HG03469 (cell line): ENCODE measurements around the gene HELT.

Experiments used
- ATAC-seq: cut with Tn5 transposase; IDR thresholded peaks from one replicate; pipeline ENCODE4 v1.9.1; 2021; ENCODE audit warnings: mild to moderate bottlenecking, moderate library complexity, moderate number of reproducible peaks; ENCODE audit not compliant: unreplicated experiment

HELT gene

DNA sequence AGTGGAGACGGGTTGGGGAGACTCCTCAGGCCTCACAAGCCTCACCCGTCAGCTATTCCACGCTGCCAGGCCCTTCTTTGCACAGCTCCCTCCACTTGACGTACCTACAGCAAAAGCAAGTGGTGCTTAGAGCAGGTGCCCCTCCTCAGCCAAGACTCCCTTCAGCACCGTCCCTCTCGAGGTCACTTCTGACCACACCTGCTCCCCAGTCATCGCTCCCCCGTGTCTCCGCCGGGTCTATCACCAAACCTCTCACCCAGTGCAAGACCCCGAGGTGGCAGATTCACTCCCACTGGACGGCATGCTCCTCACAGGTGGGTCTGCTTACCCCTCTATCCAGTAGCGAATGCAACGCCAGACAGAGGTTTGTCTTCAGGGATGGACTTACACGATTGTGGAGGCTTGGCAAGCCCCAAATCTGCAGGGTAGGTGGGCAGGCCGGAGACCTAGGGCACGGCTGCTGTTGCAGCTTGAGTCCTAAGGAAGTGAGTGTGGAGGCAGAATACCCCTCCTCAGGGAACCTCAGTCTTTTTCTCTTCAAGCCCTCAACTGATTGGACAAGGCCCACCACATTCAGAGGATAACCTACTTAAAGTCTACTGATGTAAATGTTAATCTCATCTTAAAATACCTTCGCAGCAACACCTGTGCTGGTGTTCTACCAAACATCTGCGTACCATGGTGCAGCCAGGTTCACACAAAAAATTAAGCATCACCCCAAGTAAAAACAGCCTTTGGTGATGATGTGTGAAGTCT lies 14.5 kb upstream of the HELT start:
- ATAC-seq: no peak

DNA sequence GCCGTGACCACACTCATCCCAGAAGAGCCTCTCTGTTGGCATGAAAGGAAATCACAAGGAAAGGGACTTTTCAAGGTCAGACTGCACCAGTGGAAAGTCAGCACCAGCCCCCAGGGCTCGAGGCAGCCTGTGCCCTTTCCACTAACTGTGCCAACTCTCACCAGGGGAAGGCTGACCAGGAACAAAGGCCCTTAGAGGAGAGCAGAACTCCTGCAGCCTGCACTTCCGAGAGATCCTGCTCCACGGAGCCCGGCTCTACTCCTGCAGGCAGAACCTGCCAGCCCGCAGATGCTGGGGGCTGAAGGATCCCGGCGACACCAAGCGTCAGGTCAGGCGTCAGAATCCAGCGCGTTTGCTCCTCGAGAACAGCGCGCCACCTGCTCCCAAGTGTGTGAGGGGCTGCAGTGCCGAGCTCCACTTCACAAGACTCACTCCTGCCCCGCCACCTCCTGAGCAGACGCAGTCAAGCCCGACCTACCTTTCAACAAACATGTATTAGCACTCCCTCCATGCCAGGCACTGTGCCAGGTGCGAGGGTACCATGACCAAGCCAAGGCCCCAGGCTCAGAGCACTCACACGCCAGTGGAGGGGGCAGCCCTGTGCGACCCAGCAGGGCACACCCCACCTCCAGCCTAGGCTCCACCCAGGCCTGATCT lies 13.6 kb upstream of the HELT start:
- no peak for ATAC-seq

- peak; percentile 76 for ATAC-seq
These were observed 13.0 kb upstream of the HELT start for GRCh38 chr4:185005219-185005819.

DNA sequence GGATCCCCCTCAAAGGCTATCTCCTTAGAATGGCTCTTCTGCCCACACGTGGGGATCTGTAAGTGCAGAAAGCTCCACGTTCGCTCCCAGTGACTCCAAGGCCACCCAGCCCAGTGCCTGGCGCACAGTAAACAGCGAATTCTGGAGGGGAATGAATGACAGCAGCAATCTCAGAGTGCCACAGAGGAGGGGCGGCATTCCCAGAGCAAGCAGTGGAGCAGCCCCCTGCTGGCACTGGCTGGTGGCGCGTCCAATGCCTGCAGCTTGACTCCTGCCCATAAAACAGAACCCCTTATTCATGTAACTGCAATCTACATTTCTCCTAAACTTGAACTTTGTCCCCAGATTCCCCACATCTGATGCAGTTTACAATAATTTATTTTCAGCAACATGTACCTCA lies 6.9 kb upstream of the HELT start:
- no peak for ATAC-seq

DNA sequence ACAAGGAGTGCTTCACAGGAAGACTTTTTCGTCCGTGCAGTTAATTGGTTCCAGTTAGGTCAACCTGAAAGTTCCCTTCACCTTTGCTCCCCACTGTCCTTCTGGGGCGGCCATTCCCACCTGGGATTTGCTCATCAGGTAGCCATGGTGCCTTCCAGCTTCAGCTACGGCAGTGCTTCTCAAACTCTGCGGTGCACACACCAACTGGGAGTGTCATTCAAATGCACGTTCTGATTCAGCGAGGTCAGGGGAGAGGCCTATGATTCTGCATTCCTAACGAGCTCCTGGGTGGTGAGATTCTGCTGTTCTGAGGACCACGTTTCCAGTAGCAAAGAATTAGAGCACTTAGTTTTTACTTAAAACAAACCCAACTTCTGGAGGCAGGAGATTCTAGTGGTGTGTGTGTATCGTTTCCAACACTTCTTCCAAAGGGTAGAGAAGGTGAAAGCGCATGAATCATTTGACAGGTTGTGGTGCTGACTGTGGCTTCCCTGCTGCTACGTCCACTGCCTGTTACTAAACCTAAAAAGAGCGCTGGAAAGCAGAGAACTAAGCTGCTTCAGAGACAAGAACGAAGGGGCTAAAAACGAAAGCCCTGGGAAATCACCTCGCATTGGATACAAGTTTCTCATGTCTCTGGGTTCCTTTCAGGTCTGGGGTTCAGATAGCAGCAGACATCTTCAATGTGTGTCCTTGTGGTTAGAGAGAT lies 4.7 kb upstream of the HELT start:
- ATAC-seq: no peak

DNA sequence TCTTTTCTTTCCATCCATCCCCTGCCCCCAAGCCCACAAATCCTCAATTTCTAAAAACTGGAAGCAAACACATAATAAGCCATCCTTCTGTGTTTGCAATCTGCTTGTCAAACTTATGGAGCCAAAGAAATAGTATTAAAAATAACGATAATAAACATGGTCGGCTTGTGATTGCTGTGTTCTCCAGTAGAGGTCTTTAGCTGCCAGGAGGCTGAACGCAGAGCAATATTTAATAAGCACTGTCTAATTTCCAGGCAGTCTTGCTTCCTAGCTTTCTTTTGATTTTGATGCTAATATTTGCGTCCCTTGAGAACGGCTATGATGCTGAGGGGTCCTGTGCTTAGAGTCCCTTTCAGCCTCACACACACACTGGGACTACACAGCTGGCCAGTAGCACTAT lies 3.2 kb upstream of the HELT start:
- ATAC-seq: no peak

- no peak for ATAC-seq
These were observed 2.0 kb upstream of the HELT start for GRCh38 chr4:185016101-185016940.

- ATAC-seq: no peak
These were observed 1.1 kb upstream of the HELT start for GRCh38 chr4:185016946-185017758.

DNA sequence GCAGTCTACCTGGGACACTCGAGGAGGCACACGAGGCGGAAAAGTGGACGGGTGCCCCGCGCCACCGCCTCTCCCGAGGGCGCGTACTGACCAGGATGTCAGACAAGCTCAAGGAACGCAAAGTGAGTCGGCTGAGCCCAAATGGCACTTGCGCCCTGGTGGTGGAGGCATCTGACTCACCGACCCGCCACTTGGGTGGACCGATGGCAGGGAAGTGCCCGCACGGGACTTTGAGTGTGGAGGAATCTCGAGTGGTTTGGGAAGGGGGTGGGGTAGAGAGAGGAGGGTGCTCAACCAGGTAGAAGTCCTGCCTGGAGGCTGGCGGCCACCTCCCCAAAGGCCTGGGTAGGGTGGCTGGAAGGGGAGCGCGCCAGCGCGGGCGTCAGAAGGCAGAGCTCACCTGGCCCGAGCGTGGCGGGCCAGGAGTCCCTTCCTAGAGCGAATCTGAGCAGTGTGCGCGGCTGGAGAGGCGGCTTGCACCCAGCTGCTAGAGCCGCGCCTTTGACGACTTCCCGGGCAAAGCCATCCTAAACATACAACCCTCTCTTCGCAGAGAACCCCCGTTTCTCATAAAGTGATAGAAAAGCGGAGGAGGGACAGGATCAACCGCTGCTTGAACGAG lies 655 bp downstream of the HELT start:
- ATAC-seq: no peak

DNA sequence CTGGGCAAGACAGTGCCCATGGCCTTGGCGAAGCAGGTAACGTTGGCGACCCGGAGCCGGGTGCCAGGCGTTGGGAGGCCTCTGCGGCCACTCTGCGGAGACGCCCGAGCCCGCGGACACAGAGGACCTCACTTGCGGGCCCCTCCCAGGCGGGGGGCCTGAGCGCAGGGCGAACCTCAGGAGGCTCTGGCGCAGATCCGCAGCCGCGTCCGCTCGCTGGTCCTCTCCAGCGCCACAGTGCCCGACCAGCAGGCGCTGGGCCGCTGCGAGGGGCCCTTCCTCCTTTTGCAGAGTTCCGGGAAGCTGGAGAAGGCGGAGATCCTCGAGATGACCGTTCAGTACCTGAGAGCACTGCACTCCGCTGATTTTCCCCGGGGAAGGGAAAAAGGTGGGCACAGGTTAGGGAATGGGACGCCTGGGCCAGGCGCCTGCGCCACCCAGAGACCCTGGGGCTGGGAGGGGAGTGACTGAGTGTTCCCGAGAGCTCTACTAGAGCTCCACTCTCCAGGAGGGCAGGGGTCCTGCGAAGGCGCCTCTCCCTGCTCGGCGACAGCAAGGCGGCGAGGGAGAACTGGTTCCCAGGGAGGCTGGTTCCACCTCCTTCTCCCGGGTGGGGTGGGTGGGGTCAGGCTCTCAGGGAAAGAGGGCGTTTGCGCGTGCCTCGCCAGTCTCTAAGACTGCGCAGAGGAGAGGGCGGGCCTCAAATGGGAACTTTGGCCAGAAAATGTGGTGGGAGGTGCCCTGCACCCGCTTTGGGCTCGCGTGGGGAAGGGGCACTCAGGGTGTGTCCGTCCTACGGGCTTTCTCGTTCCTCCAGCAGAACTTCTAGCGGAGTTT lies 1.4 kb downstream of the HELT start:
- no peak for ATAC-seq

DNA sequence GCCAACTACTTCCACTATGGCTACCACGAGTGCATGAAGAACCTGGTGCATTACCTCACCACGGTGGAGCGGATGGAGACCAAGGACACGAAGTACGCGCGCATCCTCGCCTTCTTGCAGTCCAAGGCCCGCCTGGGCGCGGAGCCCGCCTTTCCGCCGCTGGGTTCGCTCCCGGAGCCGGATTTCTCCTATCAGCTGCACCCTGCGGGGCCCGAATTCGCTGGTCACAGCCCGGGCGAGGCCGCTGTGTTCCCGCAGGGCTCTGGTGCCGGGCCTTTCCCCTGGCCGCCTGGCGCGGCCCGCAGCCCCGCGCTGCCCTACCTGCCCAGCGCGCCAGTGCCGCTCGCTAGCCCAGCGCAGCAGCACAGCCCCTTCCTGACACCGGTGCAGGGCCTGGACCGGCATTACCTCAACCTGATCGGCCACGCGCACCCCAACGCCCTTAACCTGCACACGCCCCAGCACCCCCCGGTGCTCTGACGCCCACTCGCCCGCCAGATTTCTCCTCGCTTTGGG lies 2.1 kb downstream of the HELT start:
- ATAC-seq: no peak

DNA sequence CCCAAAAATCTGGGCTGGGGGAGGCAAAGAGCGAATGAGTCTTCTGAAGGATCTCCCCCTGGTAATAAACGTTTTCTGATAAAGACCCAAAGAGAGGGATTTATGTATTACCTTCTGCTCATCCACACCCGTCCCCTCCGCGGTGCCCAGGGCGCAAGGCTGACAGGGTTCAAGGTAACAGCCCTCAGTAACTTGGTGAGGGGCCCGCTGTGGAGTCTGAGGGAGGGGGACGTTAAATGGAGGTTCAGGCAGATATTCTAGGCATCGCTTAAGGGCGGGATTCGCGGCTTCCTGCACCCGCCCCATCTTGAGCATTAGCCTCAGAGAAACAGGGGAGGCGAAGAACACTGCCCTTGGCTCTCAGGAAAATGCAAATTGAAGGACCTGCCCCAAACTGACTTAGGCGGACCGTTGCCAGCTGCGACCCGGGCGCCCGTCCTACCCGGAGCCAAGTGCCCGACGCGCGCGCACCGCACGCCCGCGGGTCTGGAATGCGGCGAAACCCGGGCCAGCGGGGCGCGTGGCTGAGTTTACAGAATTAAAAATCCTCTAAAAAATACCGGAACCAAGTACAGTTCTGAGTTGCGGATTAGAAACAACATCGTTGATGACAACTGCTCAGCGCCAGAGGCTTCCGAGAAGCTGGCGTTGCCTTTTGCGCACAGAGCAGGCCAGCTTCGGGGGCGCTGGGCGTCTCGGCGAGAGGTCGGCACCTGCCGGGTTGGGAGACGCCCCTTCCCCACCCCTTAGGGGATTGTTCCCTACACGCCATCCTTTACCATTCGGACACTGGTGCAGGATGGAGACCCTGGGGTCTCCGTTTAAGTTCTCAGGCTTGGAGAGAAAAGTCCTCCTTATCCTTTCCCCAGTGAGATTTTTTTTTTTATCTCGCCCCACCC lies 2.8 kb downstream of the HELT start:
- ATAC-seq: no peak

DNA sequence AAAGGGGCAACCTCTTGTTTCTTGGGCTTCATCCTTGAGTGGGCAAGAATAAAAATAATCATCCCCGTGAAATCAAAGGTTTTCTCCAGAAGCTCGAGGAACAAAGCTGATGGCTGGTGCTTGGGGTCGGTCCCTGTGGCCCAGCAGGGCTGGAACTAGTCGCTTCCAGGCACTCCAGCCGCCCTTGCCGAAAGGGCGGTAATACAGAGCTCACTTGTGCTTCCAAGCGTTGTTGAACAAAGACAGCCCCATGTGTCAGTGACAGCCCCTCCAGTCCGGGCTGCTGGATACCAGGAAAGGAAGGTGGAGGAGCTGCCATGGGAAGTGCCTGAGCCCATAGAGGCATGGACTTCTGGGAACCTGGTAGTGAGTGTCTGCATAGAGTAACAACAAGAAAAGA lies 5.2 kb downstream of the HELT start:
- no peak for ATAC-seq

GRCh38 chr4:185028625-185029024 lies 10.3 kb downstream of the HELT start:
- no peak for ATAC-seq

DNA sequence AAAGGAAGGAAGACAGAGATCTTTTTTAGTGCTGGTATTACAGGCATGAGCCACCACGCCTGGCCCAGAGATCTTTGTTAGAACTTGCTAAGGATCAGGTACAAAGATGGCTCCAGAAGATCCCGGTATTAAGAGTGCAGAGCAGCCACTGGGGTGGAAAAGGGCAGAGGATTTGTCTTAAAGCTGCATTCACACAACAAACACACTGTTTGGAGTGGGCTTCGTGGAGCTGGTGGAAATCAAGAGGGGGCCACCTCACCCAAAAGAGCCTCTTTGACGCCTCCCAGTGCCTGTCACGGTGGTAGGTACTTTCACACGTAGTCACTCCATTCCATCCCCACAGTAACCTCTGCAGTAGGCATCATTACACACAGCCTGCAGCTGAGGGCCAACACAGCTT lies 13.3 kb downstream of the HELT start:
- no peak for ATAC-seq

- no peak for ATAC-seq
These were observed 14.8 kb downstream of the HELT start for GRCh38 chr4:185033072-185033471.

DNA sequence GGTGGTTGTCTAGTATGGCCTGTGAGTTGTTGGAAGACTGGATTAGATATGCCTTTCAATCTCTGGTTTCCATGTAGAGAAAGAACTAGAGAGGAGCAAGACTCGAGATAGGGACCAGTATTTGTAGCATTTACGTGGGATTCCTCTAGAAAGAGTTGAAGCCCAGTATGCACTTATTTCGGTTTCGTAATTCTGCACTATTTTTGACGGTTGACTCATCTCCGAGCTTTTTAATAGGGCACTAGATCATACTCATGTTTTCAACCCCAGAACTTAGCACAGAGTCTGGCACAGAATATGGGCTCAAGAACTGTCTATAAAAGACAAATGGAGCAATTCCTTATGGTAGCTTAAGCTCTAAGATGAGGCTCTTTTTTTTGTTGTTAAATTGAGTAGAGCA lies 15.7 kb downstream of the HELT start:
- ATAC-seq: no peak
